ENCODE measurements around the gene SSH2.
"Not testable (repeated sequence)": the region's sequence is repeated elsewhere in the genome, so short reads cannot be mapped to it uniquely, and the experiment has no call there.

The SSH2 gene

GRCh38 chr17:29698019-29698777, 231.8 kb downstream of the SSH2 start:
- no peak for DNase-seq

GRCh38 chr17:29697371-29697770, 232.7 kb downstream of the SSH2 start:
- DNase-seq = no peak

DNA sequence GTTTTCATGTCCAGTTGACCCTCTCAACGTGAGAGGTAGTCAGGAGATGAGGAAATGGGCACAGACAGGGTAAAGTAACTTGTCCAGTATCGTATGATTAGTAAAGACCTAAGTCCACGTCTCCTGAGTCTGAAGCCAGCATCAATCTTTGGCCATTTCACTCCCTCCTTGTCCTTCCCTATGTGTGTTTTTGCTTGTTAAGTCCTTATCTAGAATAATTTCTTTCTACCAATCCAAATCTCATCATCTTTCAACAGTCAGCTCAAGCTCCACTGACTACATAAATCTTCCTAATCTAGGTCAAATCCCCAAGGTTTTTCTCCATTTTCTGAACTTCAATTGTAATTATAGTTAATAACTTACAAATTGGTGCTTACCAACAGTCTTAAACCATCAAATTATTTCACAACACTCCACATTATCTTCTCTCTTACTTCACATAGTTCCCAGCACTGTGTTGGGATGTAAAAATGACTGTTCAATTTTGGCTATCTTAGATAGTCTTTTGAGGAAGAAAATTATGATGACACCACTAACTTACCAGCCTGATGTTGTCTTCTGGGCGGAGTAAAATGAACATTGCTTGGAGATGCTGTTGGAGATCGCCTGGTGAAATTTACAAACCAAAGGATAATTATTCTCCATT, 235.0 kb downstream of the SSH2 start:
- DNase-seq = no peak

DNA sequence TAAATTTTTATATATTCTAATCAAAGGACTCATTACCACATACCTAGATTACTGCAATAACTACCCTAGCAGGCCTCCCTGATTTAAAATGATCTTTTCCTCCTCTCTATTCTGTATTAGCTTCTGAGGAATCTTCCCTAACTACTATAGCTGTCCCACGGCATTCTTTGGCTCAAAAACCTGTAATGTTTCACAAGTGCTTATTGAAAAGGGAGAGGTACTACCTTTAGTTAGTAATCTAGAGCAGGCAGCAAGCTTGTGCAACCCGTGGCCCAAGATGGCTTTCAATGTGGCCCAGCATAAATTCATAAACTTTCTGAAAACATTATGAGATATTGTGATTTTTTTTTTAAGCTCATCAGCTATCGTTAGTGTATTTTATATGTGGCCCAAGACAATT, 236.3 kb downstream of the SSH2 start:
- no peak for DNase-seq

GRCh38 chr17:29687596-29687995, 242.4 kb downstream of the SSH2 start:
- no peak for DNase-seq

DNA sequence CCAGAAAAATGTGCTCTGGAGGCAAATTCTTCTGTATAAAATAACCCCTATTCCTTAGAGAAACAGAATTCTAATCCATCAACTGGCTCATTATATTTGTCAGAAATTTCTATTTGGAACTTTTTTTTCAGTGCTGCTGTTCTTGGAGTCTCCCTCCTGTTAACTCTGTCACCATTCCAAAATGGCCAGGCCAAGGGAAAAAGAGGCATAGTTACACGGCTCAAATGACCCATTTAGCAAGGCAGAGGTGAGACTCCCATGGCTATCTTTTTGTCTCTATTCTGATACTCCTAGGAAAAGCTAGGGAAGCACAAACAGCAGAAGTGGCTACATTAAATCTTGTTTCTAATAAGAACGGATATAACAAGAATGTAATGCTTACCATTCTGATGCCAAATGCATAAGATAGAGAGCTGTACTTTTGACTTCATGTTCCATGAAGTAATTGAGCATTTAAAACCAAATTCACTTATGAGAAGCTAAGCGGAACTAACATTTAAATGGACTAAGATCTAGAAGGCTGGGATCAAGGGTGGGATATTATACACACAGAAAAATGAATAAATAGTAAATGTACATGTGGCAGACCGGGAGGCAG, 242.9 kb downstream of the SSH2 start:
- no peak for DNase-seq

DNA sequence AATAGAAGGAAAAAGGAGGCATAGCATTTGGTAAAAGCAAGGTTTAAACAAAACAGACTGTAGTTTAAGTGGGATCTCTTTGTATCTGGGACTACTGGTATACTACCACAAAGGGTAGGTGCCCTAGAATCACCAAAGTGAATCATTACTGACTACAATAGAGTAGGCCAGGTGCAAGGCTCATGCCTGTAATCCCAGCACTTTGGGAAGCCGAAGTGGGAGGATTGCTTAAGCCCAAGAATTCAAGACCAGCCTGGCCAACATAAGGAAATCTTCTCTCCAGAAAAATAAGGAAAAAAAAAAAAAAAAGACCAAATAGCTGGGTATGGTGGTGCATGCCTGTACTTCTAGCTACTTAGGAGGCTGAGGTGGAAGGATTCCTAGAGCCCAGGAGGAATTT, 246.5 kb downstream of the SSH2 start:
- DNase-seq = no peak

- no peak for DNase-seq
Observed at GRCh38 chr17:29682987-29683386, 247.0 kb downstream of the SSH2 start.

DNA sequence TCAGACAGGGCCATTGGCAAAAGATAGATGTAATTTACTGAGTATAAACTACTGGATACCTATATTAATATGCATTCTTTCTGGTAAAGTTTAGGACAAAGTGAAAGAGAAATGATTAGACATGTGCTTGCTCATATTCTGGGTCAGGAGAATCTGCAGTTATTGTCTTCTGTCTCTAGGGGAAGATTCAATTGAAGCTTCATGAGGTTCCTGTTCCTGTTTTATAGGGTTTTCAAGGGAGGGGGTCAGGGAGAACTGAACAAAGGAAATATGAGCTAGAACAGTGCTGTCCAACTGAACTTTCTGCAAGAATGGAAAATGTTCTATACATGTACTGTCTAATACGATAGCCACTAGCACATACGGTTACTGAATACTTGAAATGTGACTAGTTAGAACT, 248.0 kb downstream of the SSH2 start:
- no peak for DNase-seq

- DNase-seq = no peak
Observed at GRCh38 chr17:29677824-29678223, 252.2 kb downstream of the SSH2 start.

DNA sequence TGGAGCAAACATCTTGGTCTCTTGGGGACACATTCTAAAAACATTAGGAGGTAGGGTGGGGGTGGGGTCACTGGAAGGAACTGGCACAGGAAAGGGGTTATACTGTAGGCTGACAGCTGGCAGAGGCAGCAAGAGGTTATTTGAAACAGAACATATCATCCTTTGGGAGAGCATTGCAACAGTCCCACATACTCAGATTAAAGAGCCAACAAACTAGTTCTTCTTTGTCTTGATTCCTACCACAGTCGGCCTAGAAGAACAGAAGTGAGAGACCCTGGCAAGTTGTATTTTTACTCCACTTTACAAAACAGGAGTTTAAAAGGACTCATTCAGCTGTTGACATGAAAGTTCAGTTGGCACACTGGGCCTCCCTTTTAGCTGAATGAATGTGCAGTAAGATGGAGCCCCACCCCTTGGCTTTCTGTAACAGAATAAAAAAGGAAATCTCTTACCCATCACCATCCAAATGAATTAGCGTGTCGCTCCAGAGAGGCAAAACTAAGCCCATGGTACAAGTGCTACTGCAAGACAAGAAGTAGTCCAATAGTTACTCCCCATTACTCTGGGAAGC, 252.7 kb downstream of the SSH2 start:
- DNase-seq = no peak

DNA sequence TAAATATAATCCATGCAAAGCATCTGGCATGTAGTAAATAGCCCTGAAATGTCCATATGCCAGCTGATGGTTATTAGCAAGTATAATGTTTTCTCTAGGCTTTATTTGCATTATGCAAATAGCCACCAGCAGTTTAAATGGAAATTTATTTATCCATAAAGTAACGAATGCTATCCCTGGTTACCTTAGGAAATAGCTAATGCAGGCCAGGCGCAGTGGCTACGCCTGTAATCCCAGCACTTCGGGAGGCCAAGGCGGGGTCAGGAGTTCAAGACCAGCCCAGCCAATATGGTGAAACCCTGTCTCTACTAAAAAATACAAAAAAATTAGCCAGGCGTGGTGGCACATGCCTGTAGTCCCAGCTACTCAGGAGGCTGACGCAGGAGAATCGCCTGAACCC, 254.1 kb downstream of the SSH2 start:
- not testable (repeated sequence) for DNase-seq

DNA sequence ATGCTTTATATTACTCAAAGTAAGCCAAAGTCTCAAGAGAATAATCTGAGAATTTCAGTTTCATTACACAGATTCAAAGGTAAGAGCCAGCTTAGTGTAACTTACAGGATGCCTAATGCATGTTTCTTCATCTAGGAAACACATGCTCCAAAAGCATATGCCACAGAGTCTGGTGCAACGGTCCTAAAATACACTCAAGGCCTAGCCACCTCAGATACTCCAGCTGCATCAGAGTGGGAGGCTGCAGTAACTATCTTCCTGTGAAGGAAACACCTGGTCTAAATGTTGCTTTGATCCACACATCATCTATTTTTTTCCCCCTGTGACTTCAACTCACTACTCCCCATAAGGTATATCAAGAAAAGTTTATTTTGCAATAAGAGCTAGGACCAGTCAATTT, 255.7 kb downstream of the SSH2 start:
- no peak for DNase-seq

DNA sequence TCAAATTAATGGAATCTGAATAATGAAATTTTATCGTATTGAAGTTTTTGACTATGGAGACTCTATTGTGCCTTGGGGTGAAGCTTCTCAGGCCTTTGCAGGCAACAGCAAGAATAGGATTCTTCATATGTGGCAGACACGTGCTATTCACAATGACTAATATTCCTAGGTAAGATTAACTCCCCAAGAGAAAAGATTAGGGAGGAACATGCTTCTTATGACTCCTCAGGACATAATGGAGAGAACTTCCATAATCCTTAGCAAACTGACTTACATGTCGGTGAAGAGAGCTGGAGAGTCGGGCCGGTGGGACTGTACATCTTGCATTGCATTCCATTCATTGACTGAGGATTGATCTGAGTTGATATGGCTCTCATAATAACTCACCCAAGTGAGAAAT, 258.4 kb downstream of the SSH2 start:
- no peak for DNase-seq

DNA sequence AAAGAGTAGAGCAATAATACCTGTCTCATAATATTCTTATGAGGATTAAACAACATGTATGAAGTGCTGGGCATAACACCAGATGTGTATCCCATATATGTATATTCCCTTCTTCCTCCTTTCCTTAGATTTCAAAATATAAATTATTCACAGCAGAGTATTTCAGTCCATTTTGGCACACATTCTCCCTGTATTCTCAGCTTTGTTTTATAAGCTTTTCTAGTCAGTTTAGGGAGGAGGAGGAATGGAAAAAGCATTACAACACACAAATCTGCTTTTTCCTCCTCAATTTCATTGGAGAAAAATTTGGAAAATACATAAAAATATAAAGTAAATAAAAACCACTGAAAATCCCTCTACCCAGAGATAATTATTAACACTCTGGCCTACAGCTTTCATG, 260.8 kb downstream of the SSH2 start:
- DNase-seq = no peak

DNA sequence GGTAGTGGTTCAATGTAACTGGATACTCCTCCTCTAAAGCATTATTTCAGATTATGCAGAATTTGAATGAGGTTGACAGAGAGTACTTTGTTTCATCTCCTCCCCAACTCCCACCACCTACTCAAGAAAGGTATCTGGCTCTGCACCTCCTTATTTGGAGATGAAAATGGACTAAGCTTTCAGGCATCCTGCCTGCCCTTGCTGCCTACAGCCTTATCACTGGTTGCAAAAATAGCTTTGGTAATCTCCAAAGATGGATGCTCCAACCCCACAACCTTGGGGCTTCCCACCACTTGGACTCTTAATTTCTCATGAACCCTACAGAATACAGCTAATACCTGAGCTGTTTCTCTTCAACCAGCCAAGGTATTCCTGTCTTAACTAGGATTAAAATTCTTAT, 262.1 kb downstream of the SSH2 start:
- no peak for DNase-seq

- no peak for DNase-seq
Observed at GRCh38 chr17:29665481-29665810, 264.6 kb downstream of the SSH2 start.

- DNase-seq = no peak
Observed at GRCh38 chr17:29664743-29665480, 265.1 kb downstream of the SSH2 start.

- DNase-seq = no peak
Observed at GRCh38 chr17:29663155-29663554, 266.9 kb downstream of the SSH2 start.

GRCh38 chr17:29661213-29661612, 268.8 kb downstream of the SSH2 start:
- no peak for DNase-seq

DNA sequence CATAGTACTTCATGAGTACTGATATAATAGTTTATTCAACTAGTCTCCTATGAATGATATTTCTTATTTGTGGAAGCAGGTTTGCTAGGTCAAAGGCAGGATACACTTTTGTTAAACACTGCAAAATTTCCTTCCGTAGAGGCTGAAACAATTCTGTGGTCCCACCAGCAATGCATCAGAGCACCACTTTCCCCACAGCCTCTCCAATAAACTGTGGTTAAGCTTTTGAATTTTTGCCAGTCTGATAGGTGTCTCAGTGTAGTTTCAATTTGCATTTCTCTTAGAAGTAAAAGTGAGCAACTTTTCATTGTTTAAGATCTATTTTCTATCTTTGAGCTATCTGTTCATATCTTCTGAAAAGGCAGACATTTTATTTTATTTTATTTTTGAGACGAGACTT, 270.9 kb downstream of the SSH2 start:
- no peak for DNase-seq

GRCh38 chr17:29655323-29655722, 274.7 kb downstream of the SSH2 start:
- DNase-seq = no peak

DNA sequence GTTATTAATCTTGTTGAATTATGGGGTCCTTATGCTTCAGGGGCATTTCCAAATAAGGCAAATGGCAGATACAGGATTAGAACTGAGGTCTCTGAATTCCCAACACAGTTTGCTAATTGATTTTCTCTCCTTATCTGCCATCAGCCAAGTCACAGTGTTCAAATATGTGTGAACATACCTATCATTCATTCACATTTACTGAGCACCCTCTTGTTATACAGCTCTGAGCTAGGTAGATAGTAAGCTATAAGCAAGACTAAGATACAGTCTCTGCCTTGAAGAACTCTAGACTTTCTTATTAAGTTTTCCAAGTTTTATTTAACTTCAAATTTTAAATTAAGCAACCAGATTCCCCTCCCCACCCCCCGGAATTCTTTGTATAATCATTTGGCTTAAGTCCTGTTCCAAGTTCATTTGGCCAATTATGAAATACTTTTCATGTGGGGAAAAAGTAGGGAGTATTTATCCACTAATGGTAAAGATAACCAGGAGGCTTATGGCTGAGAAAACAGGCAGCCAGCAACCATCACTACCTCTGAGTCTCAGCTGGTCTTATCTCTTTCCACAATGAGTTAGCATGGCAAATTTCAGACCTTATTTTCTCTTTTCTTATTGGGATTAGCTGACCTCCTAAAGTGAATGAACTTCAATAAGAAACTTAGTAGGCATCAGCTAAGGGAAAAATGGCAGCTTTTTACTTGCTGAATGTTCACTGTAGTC, 275.9 kb downstream of the SSH2 start:
- no peak for DNase-seq

Data from activated CD8-positive, alpha-beta memory T cell treated with anti-CD3 and anti-CD28 coated beads, Interleukin-2, amount 50 U/mL, for 48 hours (primary cell).